ENCODE results near the gene BAG3. TPM values are rescaled to one million over a fixed set of nuclear protein-coding genes. Genes with fewer than 3 reads are reported as not detected.

BAG3 gene
- total and polyA plus RNA-seq, 9 of the 15 experiments (the other 6 are each of a cell fraction or from before 2014, with no cell fraction given) = 2.6 to 27.4 (median 7.2) TPM

DNA sequence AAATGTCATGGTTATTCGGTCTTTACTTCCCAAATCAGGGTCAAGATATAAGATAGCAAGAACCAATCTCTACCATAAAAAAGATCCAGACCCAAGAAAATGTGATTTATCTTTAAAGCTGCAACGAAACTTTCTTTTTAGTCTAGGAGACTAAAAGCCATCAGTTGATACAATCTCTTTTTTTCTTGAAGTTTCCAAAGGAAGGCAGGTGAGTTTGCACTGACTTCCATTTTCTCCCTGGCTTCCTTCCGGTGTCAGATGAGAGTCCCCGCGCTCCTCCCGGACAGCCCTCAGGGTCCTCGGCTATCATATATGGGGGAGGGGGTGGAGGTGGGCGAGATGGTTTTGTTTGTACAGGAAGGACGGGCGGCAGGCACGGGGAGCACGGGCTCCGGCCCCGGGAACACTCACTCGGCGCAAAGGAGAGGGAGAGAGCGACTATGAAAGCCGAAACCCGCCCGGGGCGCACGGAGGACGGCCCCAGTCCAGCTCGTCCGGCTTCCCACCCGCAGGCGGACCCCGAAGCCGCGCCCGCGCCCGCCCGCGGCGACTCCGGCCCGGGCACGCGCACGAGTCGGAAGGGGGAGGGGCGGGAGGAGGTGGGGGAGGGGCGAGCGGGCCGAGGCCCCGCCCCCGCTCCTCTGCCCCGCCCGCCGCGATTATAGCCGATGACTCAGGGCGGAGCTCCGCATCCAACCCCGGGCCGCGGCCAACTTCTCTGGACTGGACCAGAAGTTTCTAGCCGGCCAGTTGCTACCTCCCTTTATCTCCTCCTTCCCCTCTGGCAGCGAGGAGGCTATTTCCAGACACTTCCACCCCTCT lies at the start of gene BAG3 (continued):
- TF ChIP-seq, protein P1, sequence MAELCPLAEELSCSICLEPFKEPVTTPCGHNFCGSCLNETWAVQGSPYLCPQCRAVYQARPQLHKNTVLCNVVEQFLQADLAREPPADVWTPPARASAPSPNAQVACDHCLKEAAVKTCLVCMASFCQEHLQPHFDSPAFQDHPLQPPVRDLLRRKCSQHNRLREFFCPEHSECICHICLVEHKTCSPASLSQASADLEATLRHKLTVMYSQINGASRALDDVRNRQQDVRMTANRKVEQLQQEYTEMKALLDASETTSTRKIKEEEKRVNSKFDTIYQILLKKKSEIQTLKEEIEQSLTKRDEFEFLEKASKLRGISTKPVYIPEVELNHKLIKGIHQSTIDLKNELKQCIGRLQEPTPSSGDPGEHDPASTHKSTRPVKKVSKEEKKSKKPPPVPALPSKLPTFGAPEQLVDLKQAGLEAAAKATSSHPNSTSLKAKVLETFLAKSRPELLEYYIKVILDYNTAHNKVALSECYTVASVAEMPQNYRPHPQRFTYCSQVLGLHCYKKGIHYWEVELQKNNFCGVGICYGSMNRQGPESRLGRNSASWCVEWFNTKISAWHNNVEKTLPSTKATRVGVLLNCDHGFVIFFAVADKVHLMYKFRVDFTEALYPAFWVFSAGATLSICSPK (IDR thresholded peaks at IDR 0.05; ENCODE audit: borderline replicate concordance) = no peak
- TF ChIP-seq, protein P2, sequence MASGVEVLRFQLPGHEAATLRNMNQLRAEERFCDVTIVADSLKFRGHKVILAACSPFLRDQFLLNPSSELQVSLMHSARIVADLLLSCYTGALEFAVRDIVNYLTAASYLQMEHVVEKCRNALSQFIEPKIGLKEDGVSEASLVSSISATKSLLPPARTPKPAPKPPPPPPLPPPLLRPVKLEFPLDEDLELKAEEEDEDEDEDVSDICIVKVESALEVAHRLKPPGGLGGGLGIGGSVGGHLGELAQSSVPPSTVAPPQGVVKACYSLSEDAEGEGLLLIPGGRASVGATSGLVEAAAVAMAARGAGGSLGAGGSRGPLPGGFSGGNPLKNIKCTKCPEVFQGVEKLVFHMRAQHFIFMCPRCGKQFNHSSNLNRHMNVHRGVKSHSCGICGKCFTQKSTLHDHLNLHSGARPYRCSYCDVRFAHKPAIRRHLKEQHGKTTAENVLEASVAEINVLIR (CRISPR knock-in tag; IDR thresholded peaks at IDR 0.05) = no peak
- TF ChIP-seq POLR2A (conservative IDR thresholded peaks at IDR 0.05) (peak; percentile 86), RFX5 (IDR thresholded peaks at IDR 0.05; ENCODE audit: low read depth, low read length) (no peak), ETV1 (tag; conservative IDR thresholded peaks at IDR 0.05; ENCODE audit: low read depth) (peak; percentile 74), CXXC5 (CRISPR knock-in tag; IDR thresholded peaks at IDR 0.05) (0 out of 2 replicates have a peak, but pooled peaks have one; percentile 44), POLR3A (IDR thresholded peaks at IDR 0.05; ENCODE audit: borderline replicate concordance, extremely low read depth, insufficient read depth, insufficient read length) (no peak), MTA3 (IDR thresholded peaks at IDR 0.05; ENCODE audit: borderline replicate concordance) (0 out of 2 replicates have a peak, but pooled peaks have one; percentile 49), ZNF76 (CRISPR knock-in tag; IDR thresholded peaks at IDR 0.05; ENCODE audit: borderline replicate concordance) (no peak)
- TF ChIP-seq, protein P3, sequence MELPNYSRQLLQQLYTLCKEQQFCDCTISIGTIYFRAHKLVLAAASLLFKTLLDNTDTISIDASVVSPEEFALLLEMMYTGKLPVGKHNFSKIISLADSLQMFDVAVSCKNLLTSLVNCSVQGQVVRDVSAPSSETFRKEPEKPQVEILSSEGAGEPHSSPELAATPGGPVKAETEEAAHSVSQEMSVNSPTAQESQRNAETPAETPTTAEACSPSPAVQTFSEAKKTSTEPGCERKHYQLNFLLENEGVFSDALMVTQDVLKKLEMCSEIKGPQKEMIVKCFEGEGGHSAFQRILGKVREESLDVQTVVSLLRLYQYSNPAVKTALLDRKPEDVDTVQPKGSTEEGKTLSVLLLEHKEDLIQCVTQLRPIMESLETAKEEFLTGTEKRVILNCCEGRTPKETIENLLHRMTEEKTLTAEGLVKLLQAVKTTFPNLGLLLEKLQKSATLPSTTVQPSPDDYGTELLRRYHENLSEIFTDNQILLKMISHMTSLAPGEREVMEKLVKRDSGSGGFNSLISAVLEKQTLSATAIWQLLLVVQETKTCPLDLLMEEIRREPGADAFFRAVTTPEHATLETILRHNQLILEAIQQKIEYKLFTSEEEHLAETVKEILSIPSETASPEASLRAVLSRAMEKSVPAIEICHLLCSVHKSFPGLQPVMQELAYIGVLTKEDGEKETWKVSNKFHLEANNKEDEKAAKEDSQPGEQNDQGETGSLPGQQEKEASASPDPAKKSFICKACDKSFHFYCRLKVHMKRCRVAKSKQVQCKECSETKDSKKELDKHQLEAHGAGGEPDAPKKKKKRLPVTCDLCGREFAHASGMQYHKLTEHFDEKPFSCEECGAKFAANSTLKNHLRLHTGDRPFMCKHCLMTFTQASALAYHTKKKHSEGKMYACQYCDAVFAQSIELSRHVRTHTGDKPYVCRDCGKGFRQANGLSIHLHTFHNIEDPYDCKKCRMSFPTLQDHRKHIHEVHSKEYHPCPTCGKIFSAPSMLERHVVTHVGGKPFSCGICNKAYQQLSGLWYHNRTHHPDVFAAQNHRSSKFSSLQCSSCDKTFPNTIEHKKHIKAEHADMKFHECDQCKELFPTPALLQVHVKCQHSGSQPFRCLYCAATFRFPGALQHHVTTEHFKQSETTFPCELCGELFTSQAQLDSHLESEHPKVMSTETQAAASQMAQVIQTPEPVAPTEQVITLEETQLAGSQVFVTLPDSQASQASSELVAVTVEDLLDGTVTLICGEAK (IDR thresholded peaks at IDR 0.05) = peak; percentile 59; the same call in 1 of the 2 replicates
- TF ChIP-seq, protein P3 (CRISPR knock-in tag; IDR thresholded peaks at IDR 0.05) = no peak
- TF ChIP-seq, protein P4, sequence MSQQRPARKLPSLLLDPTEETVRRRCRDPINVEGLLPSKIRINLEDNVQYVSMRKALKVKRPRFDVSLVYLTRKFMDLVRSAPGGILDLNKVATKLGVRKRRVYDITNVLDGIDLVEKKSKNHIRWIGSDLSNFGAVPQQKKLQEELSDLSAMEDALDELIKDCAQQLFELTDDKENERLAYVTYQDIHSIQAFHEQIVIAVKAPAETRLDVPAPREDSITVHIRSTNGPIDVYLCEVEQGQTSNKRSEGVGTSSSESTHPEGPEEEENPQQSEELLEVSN (IDR thresholded peaks at IDR 0.05; ENCODE audit: borderline replicate concordance in 1 of 2, extremely low read depth in 1 of 2, insufficient read depth in 1 of 2, insufficient read length in 1 of 2, low read depth in 1 of 2, low read length in 1 of 2, poor library complexity in 1 of 2, severe bottlenecking in 1 of 2) = peak; percentile 7 to 77
